Activated CD4-positive, CD25-positive, alpha-beta regulatory T cell treated with anti-CD3 and anti-CD28 coated beads, Interleukin-2, amount 50 U/mL, for 16 hours (primary cell): ENCODE results near the gene MLANA.

ENCODE experiments used
- DNase-seq: peaks from one replicate; pipeline ENCODE4 v3.0.0-alpha.2; 2020; ENCODE audit warnings: low read depth, low spot score

The MLANA gene

DNA sequence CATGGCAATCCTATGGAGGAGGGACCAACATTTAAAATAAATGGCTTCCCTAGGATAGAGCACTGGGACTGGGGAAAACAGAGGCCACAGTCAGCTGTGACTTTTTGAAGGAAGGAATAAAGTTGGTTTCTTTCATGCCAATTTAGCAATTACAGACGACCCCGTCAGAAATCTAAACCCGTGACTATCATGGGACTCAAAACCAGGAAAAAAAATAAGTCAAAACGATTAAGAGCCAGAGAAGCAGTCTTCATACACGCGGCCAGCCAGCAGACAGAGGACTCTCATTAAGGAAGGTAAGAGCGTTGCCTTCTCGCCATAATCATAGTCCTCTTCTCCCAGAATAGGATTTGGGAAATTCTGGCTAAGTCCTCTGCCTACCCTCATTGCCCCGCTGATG, at the start of gene MLANA:
Gene MLANA (plus strand): TSS at position 249 of the 400 bp plus-strand sequence. CDS start 1,586 bp downstream, outside the sequence.
- no peak for DNase-seq

DNA sequence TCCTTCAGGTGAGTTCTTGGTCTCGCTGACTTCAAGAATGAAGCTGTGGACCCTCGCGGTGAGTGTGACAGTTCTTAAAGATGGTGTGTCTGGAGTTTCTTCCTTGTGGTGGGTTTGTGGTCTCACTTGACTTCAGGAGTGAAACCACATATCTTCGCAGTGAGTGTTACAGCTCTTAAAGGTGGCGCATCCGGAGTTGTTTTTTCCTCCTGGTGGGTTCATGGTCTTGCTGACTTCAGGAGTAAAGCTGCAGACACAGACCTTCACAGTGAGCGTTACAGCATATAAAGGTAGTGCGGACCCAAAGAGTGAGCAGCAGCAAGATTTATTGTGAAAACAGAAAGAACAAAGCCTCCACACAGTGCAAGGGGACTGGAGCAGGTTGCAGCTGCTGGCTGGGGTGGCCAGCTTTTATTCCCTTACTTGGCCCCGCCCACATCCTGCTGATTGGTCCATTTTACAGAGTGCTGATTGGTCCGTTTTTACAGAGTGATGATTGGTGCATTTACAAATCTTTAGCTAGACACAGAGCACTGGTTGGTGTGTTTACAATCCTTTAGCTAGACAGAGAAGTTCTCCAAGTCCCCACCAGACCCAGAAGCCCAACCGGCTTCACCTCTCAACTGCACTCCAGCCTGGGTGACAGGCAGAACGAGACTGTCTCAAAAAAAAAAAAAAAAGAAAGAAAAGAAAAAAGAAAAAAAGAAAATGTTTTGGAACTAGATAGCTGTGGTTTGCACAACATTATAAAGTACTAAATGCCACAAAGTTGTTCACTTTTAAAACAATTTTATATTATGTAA, 48.7 kb upstream of the MLANA start:
- DNase-seq: no peak

- DNase-seq: no peak
Observed at GRCh38 chr9:5842929-5843793, 47.5 kb upstream of the MLANA start.

DNA sequence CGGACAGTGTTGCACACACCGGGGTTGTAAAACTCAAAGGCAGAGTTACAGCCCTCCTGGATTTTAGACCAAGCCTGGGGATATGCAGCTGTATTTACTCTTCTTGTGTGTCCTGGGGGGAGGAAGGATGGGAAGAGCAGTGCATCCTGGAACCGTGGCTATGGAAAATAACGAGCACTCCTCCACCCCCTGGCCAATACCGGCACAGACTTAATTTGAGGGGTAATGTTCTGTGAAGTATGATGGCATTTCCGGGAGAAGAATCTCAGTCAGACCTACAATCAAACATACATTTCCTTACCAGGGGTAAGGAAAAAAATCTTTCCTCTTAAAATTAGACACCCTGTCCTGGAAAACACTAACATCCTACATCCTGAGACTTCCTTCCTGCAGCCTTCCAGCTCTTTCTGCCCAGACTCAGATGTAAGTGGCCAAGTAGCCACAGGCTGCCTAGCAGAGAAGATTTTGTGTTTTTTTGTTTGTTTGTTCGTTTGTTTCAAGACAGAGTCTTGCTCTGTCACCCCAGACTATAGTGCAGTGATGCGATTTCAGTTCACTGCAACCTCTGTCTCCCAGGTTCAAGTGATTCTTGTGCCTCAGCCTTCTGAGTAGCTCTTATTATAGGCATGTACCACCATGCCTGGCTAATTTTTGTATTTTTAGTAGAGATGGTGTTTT, 46.8 kb upstream of the MLANA start:
- no peak for DNase-seq

GRCh38 chr9:5845157-5845531, 45.5 kb upstream of the MLANA start:
- no peak for DNase-seq

GRCh38 chr9:5846096-5846495, 44.6 kb upstream of the MLANA start:
- DNase-seq: no peak

GRCh38 chr9:5846501-5846921, 44.2 kb upstream of the MLANA start:
- no peak for DNase-seq

- DNase-seq: no peak
Observed at GRCh38 chr9:5848372-5848882, 42.3 kb upstream of the MLANA start.

DNA sequence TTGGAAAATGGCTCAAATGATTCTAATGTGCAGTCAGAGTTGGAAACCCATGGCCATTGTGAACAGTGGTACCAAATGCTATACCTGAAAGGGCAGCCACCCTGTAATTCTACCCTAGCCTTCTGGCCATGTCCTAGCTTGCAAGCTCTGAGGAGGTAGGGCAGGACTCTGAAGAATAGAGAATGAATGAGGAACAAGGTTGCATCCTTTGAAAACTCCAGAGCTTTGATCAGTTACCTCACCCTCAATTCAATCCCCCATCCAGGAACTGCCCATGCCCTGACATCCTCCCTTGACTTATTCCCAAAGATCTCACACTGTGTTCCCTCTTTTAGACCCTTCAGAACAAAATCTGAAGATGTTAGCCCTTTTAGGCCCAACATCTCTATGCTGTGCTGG, 40.0 kb upstream of the MLANA start:
- DNase-seq: no peak

GRCh38 chr9:5851445-5851844, 39.2 kb upstream of the MLANA start:
- no peak for DNase-seq

DNA sequence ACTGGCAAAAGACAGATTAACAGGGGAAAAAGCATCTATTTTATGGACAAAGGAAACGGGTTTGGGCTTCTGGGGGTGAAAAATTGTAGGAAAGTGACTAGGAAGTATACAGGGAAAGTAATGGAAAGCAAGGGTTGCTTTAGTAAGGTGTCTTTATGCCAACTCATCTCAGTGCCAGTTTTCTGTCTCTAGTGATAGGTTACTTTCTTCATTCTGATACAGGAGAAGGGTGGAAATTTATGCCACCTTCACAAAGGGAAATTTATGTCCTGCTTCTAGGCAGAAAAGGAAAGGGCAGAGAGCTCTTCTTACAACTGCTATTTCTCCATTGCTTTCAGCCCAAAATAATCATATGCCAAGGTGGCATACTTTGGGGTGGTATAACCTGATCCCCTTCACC, 37.7 kb upstream of the MLANA start:
- no peak for DNase-seq

GRCh38 chr9:5853617-5854016, 37.1 kb upstream of the MLANA start:
- DNase-seq: no peak

DNA sequence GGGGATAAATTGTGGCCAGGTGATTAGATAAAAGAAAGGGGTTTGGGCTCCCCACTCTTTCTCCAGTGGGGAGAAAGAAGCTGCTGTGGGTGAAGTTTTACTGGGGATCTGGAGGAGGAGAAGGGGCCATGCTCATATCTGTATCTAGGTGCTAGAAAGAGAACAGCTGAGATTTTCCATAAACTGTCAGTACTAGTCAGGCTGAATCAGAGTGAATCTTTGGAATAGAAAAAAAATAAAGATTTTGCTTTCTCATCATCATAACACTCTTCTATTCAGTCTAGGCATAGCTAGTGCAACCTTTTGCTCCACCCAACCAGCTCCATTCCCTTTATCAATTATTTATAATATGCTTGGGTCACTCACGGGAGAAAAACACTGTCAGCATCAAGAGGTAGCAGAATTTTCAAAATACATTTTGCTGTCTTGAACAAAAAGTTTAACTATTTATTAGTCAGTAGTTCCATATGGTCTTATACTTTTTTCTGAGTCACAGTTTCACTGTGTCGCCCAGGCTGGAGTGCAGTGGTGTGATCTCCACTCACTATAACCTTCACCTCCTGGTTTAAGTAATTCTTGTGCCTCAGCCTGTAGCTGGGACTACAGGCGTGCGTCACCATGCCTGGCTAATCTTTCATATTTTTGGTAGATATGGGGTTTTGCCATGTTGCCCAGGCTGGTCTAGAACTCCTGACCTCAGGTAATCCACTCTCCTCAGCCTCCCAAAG, 36.5 kb upstream of the MLANA start:
- no peak for DNase-seq

GRCh38 chr9:5857928-5858327, 32.8 kb upstream of the MLANA start:
- DNase-seq: no peak

GRCh38 chr9:5858833-5859232, 31.9 kb upstream of the MLANA start:
- DNase-seq: no peak

DNA sequence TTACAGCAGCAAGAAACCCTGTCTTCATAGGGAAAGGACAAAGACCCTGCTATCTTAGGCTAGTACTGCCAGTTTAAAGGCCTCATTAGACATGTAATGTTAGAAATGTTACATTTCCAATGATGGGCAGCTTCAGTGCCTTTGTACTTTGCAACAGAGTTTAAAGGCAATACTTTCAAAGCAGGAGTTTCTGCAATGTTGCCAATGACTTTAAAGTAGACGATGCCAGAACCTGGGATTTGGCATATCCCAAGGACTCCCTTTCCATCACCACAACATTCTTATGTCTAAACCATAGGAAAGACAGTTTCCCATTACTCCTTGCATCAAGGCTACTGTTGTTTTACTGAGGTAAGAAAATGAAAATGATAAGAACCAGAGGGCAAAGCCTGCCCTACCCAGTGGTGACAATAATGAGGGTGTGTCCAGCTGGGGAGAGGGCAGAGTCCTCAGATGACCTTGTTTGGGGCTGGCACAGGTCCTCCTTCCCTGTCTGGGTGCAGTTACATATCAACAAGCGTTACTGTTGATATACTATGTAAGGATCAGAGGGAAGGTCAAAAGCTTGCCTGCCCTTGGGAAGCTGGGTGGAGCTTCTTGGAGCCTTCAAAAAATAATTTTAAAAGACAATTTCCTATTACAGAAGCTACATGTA, 27.5 kb upstream of the MLANA start:
- DNase-seq: no peak

DNA sequence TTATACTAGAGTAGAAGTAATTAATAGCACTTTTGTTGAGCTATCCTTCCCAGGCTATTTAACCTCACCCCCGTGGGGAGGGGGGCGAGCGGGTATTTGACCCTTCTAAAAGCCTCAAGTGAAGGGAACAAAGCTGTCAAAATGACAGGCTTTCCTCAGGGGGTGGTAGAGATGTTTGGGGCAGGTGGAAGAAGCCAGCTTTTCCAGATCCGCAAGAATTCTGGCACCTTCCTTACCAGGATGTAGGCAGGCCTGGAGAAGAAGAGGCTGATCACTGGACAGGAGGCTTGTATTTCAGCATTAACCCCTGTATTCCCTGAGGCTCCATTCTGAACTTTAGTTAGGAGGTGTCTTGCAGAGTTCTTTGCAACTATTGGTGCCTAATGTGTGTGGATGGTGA, 26.2 kb upstream of the MLANA start:
- no peak for DNase-seq

- DNase-seq: no peak
Observed at GRCh38 chr9:5866272-5866671, 24.4 kb upstream of the MLANA start.

- DNase-seq: no peak
Observed at GRCh38 chr9:5866685-5867084, 24.0 kb upstream of the MLANA start.

GRCh38 chr9:5868235-5868634, 22.5 kb upstream of the MLANA start:
- no peak for DNase-seq
